Liver (tissue), 9 donors: ENCODE results near the gene CLCN5. TPM values are rescaled to one million over a fixed set of nuclear protein-coding genes. Genes with fewer than 3 reads are reported as not detected.

Experiments
- DNase-seq: peaks from one replicate; pipeline ENCODE4 v3.0.0-alpha.2; 2017; ENCODE audit warnings: low spot score
- H3K27ac ChIP-seq, 2 donors: one replicate each; pipeline ENCODE4 v1.7.0; 2013; ENCODE audit warnings: inconsistent platforms in 2 of 2, low read length in 2 of 2, control low read depth in 1 of 2, low read depth in 1 of 2, mild to moderate bottlenecking in 1 of 2
- H3K27me3 ChIP-seq, 4 donors: one replicate each; pipeline versions ENCODE4 v1.6.1 to v1.7.0; 2013; ENCODE audit warnings: low read length in 3 of 4, inconsistent platforms in 1 of 4, mild to moderate bottlenecking in 1 of 4, moderate library complexity in 1 of 4; ENCODE audit not compliant: control insufficient read depth in 4 of 4, insufficient read depth in 4 of 4
- H3K36me3 ChIP-seq, 4 donors: one replicate each; pipeline versions ENCODE4 v1.6.1 to v1.7.0; 2013; ENCODE audit warnings: low read length in 3 of 4, mild to moderate bottlenecking in 3 of 4, low read depth in 1 of 4, moderate library complexity in 1 of 4; ENCODE audit not compliant: control insufficient read depth in 4 of 4, insufficient read depth in 3 of 4
- H3K4me1 ChIP-seq, 4 donors: one replicate each; pipeline versions ENCODE4 v1.6.1 to v1.7.0; 2013; ENCODE audit warnings: low read length in 3 of 4, mild to moderate bottlenecking in 3 of 4, moderate library complexity in 1 of 4; ENCODE audit not compliant: control insufficient read depth in 4 of 4, insufficient read depth in 4 of 4
- H3K4me3 ChIP-seq, 3 donors: one replicate each; pipeline versions ENCODE4 v1.6.1 to v1.7.0; 2013; ENCODE audit warnings: low read length in 3 of 3, control low read depth in 1 of 3, low read depth in 1 of 3, mild to moderate bottlenecking in 1 of 3
- H3K9ac ChIP-seq, 2 donors: one replicate each; pipeline ENCODE4 v1.7.0; 2013; ENCODE audit warnings: low read length in 2 of 2, mild to moderate bottlenecking in 2 of 2, moderate library complexity in 2 of 2, control low read depth in 1 of 2, low read depth in 1 of 2
- H3K9me3 ChIP-seq, 4 donors: one replicate each; pipeline versions ENCODE4 v1.6.1 to v1.7.0; 2013; ENCODE audit warnings: low read length in 3 of 4; ENCODE audit not compliant: control insufficient read depth in 4 of 4
- ATF3 ChIP-seq: IDR thresholded peaks from 2 replicates; pipeline ENCODE4 v1.6.1; 2016; ENCODE audit warnings: antibody characterized with exemption
- EGR1 ChIP-seq, 2 donors: IDR thresholded peaks; 2 replicates each; pipeline ENCODE4 v1.6.1; 2016 to 2018; ENCODE audit warnings: antibody characterized with exemption in 2 of 2, low read depth in 2 of 2
- FOXA1 ChIP-seq: IDR thresholded peaks from 2 replicates; pipeline ENCODE4 v1.6.1; 2016; ENCODE audit warnings: antibody characterized with exemption
- FOXA2 ChIP-seq: IDR thresholded peaks from 2 replicates; pipeline ENCODE4 v1.6.1; 2016; ENCODE audit warnings: antibody characterized with exemption
- GABPA ChIP-seq, 2 donors: IDR thresholded peaks in 1 of 2; conservative IDR thresholded peaks in 1 of 2; 2 replicates each; pipeline ENCODE4 v1.6.1; 2016; ENCODE audit warnings: antibody characterized with exemption in 2 of 2, mild to moderate bottlenecking in 1 of 2, moderate library complexity in 1 of 2
- HNF4A ChIP-seq, 2 donors: conservative IDR thresholded peaks; 2 replicates each; pipeline ENCODE4 v1.6.1; 2016; ENCODE audit warnings: antibody characterized with exemption in 2 of 2, mild to moderate bottlenecking in 2 of 2
- HNF4G ChIP-seq: IDR thresholded peaks from 2 replicates; pipeline ENCODE4 v1.6.1; 2016; ENCODE audit warnings: antibody characterized with exemption
- JUND ChIP-seq, 2 donors: IDR thresholded peaks; 2 replicates each; pipeline ENCODE4 v1.6.1; 2016; ENCODE audit warnings: antibody characterized with exemption in 2 of 2
- NR2F2 ChIP-seq: IDR thresholded peaks from 2 replicates; pipeline ENCODE4 v1.6.1; 2016; ENCODE audit warnings: antibody characterized with exemption
- RAD21 ChIP-seq, 2 donors: IDR thresholded peaks; 2 replicates each; pipeline ENCODE4 v1.6.1; 2016; ENCODE audit warnings: antibody characterized with exemption in 2 of 2, mild to moderate bottlenecking in 2 of 2
- RXRA ChIP-seq, 2 donors: IDR thresholded peaks; 2 replicates each; pipeline ENCODE4 v1.6.1; 2017 to 2018; ENCODE audit warnings: antibody characterized with exemption in 2 of 2, mild to moderate bottlenecking in 1 of 2
- SP1 ChIP-seq: IDR thresholded peaks from 2 replicates; pipeline ENCODE4 v1.6.1; 2018; ENCODE audit warnings: antibody characterized with exemption, mild to moderate bottlenecking
- TAF1 ChIP-seq: conservative IDR thresholded peaks from 2 replicates; pipeline ENCODE4 v1.6.1; 2016; ENCODE audit warnings: antibody characterized with exemption, mild to moderate bottlenecking
- YY1 ChIP-seq: IDR thresholded peaks from 2 replicates; pipeline ENCODE4 v1.6.1; 2016; ENCODE audit warnings: antibody characterized with exemption, mild to moderate bottlenecking
- ZBTB33 ChIP-seq: IDR thresholded peaks from 2 replicates; pipeline ENCODE4 v1.6.1; 2016; ENCODE audit warnings: antibody characterized with exemption
- WGBS: extraction: QIAGEN DNeasy Blood & Tissue Kit; methylation state at CpG from one replicate; pipeline ENCODE4 v1.1.7; 2013; 5-methylcytosine and 5-hydroxymethylcytosine counted together
- polyA plus RNA-seq, 2 donors: library from polyadenylated mRNA; stranded (reverse) in 1 of 2; unstranded in 1 of 2; fragments of 200-250 nt in 1 of 2; fragments of >200 nt in 1 of 2; fragmentation: Nextera tagmentation in 1 of 2; extraction: Ambion mirVana in 1 of 2; gene quantifications; one replicate each; pipeline versions ENCODE4 v1.2.1 to v1.2.3, GENCODE V29; 2013 to 2015
- total RNA-seq, 2 donors: library from RNA; depleted of rRNA; stranded (reverse); fragments of >200 nt; gene quantifications; one replicate each; pipeline ENCODE4 v1.2.3, GENCODE V29; 2014
- TF ChIP-seq, protein P1 (sequence below): IDR thresholded peaks from 2 replicates; pipeline ENCODE4 v1.6.1; 2016; ENCODE audit warnings: antibody characterized with exemption
- TF ChIP-seq, protein P2 (sequence below): IDR thresholded peaks from 2 replicates; pipeline ENCODE4 v1.6.1; 2016; ENCODE audit warnings: antibody characterized with exemption, mild to moderate bottlenecking
- TF ChIP-seq, protein P3 (sequence below): fragments of 150-350 bp; IDR thresholded peaks from 2 replicates; pipeline ENCODE4 v1.5.1; 2017; ENCODE audit warnings: improper control_type of control experiment, low read depth, low read length; ENCODE audit not compliant: missing input control
- donor health status: healthy.
- donor health status: healthy.
- donor health status: healthy.
- donor health status: healthy.
- donor health status: healthy.

Gene CLCN5
- total and polyA plus RNA-seq, 4 donors: 5.6 to 56.1 (median 14.6) TPM

DNA sequence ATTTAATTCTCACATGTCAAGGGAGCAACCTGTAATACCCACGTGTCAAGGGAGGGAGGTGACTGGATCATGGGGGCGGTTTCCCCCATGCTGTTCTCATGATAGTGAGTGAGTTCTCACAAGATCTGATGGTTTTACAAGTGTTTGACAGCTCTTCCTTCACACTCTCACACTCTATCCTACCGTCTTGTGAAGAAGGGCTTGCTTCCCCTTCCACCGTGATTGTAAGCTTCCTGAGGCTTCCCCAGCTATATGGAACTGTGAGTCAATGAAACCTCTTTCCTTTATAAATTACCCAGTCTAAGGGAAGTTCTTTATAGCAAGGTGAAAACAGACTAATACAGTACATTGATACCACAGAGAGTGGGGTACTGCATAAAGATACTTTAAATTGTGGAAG, 25.4 kb upstream of the CLCN5 start:
- 81% methylated on average over 4 of the region's 4 CpGs for WGBS
- TF ChIP-seq, protein P1, sequence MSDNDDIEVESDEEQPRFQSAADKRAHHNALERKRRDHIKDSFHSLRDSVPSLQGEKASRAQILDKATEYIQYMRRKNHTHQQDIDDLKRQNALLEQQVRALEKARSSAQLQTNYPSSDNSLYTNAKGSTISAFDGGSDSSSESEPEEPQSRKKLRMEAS: no peak
- TF ChIP-seq FOXA1: no peak
- TF ChIP-seq RXRA (IDR thresholded peaks at IDR 0.05): no peak
- no peak for TF ChIP-seq HNF4A (conservative IDR thresholded peaks at IDR 0.05)
- TF ChIP-seq TAF1: no peak
- no peak for TF ChIP-seq JUND (IDR thresholded peaks at IDR 0.05)
- TF ChIP-seq RAD21 (IDR thresholded peaks at IDR 0.05): no peak
- no peak for TF ChIP-seq ATF3
- no peak for TF ChIP-seq FOXA2
- no peak for TF ChIP-seq ZBTB33
- no peak for TF ChIP-seq YY1
- no peak for TF ChIP-seq GABPA (IDR thresholded peaks at IDR 0.05 in 1 of 2, conservative IDR thresholded peaks at IDR 0.05 in 1 of 2)
- TF ChIP-seq, protein P2, sequence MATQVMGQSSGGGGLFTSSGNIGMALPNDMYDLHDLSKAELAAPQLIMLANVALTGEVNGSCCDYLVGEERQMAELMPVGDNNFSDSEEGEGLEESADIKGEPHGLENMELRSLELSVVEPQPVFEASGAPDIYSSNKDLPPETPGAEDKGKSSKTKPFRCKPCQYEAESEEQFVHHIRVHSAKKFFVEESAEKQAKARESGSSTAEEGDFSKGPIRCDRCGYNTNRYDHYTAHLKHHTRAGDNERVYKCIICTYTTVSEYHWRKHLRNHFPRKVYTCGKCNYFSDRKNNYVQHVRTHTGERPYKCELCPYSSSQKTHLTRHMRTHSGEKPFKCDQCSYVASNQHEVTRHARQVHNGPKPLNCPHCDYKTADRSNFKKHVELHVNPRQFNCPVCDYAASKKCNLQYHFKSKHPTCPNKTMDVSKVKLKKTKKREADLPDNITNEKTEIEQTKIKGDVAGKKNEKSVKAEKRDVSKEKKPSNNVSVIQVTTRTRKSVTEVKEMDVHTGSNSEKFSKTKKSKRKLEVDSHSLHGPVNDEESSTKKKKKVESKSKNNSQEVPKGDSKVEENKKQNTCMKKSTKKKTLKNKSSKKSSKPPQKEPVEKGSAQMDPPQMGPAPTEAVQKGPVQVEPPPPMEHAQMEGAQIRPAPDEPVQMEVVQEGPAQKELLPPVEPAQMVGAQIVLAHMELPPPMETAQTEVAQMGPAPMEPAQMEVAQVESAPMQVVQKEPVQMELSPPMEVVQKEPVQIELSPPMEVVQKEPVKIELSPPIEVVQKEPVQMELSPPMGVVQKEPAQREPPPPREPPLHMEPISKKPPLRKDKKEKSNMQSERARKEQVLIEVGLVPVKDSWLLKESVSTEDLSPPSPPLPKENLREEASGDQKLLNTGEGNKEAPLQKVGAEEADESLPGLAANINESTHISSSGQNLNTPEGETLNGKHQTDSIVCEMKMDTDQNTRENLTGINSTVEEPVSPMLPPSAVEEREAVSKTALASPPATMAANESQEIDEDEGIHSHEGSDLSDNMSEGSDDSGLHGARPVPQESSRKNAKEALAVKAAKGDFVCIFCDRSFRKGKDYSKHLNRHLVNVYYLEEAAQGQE: no peak
- TF ChIP-seq SP1: no peak
- TF ChIP-seq, protein P3, sequence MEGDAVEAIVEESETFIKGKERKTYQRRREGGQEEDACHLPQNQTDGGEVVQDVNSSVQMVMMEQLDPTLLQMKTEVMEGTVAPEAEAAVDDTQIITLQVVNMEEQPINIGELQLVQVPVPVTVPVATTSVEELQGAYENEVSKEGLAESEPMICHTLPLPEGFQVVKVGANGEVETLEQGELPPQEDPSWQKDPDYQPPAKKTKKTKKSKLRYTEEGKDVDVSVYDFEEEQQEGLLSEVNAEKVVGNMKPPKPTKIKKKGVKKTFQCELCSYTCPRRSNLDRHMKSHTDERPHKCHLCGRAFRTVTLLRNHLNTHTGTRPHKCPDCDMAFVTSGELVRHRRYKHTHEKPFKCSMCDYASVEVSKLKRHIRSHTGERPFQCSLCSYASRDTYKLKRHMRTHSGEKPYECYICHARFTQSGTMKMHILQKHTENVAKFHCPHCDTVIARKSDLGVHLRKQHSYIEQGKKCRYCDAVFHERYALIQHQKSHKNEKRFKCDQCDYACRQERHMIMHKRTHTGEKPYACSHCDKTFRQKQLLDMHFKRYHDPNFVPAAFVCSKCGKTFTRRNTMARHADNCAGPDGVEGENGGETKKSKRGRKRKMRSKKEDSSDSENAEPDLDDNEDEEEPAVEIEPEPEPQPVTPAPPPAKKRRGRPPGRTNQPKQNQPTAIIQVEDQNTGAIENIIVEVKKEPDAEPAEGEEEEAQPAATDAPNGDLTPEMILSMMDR: no peak
- TF ChIP-seq EGR1 (IDR thresholded peaks at IDR 0.05; ENCODE audit: low read depth in 2 of 2): no peak
- no peak for TF ChIP-seq HNF4G
- no peak for TF ChIP-seq NR2F2
- no peak overlapping the region for H3K4me3 ChIP-seq
- H3K36me3 ChIP-seq: no peaks in the 10 kb centered on the region
- no peak for DNase-seq
- H3K9me3 ChIP-seq: peaks cover 0 to 5% (median 1%) of the 10 kb centered on the region in 4 donors
- H3K9ac ChIP-seq: no peak overlapping the region
- H3K27ac ChIP-seq: no peak overlapping the region
- H3K4me1 ChIP-seq: no peaks in the 10 kb centered on the region
- no peaks in the 10 kb centered on the region for H3K27me3 ChIP-seq
